B cell (primary cell): Measurements from ENCODE around the gene GMIP.

Source experiments
- CTCF ChIP-seq: fragments of 200-600 bp; IDR thresholded peaks from one replicate; pipeline ENCODE4 v1.8.0; 2022; ENCODE audit warnings: antibody characterized with exemption, mild to moderate bottlenecking
- EZH2 ChIP-seq: IDR thresholded peaks from 2 replicates; pipeline ENCODE4 v1.6.1; 2012; ENCODE audit warnings: borderline replicate concordance, low read depth, mild to moderate bottlenecking, moderate library complexity, low read length; ENCODE audit not compliant: insufficient read depth, poor library complexity, severe bottlenecking

GRCh38 chr19:19650331-19650730, 6.9 kb upstream of the GMIP start:
- TF ChIP-seq CTCF = no peak
- TF ChIP-seq EZH2 = no peak
